Activated naive CD8-positive, alpha-beta T cell treated with anti-CD3 and anti-CD28 coated beads, Interleukin-2, amount 50 U/mL, for 24 hours (primary cell): ENCODE results near the gene PIEZO1.
"Not testable (repeated sequence)": the region's sequence is repeated elsewhere in the genome, so short reads cannot be mapped to it uniquely, and the experiment has no call there.

Experiments used
- ATAC-seq: fragments of 150-1000 bp; cut with Tn5 transposase; one replicate; pipeline ENCODE4 v1.10.0; 2021
- DNase-seq: peaks from one replicate; pipeline ENCODE4 v3.0.0; 2021
- H3K27ac Mint-ChIP-seq: one replicate; pipeline ENCODE4 v1.8.0; 2021; ENCODE audit warnings: mild to moderate bottlenecking, mixed read lengths
- H3K27me3 Mint-ChIP-seq: one replicate; pipeline ENCODE4 v1.8.0; 2021; ENCODE audit warnings: mixed read lengths
- H3K36me3 Mint-ChIP-seq: one replicate; pipeline ENCODE4 v1.8.0; 2021; ENCODE audit warnings: low read depth, mixed read lengths
- H3K4me1 Mint-ChIP-seq: one replicate; pipeline ENCODE4 v1.8.0; 2021; ENCODE audit warnings: mixed read lengths
- H3K4me3 Mint-ChIP-seq: one replicate; pipeline ENCODE4 v1.8.0; 2021; ENCODE audit warnings: mild to moderate bottlenecking, moderate library complexity, mixed read lengths
- H3K9me3 Mint-ChIP-seq: one replicate; pipeline ENCODE4 v1.8.0; 2021; ENCODE audit warnings: mixed read lengths

Gene PIEZO1

DNA sequence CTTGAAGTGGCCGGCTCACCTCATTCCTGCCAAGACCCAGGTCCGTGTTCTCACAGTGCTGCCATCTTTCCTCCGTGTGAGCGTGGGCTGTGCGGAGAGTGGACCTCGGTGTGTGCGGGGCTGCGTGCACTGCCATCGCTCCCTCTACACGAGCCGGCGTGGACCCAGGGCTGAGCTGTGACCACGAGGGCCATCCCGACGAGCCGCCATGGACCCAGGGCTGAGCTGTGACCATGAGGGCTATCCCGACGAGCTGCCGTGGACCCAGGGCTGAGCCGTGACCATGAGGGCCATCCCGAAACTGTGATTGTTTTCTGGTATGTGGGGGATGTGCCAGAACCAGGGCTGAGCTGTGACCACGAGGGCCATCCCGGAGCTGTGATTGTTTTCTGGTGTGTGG is 113.2 kb downstream of the PIEZO1 start:
- H3K27ac Mint-ChIP-seq: no peak overlapping the region
- DNase-seq (no peak), ATAC-seq (no peak)
- no peak overlapping the region for H3K4me3 Mint-ChIP-seq
- H3K9me3 Mint-ChIP-seq: no peaks in the 10 kb centered on the region
- no peaks in the 10 kb centered on the region for H3K27me3 Mint-ChIP-seq
- H3K36me3 Mint-ChIP-seq: peaks cover 7% of the 10 kb centered on the region
- H3K4me1 Mint-ChIP-seq: no peaks in the 10 kb centered on the region

DNA sequence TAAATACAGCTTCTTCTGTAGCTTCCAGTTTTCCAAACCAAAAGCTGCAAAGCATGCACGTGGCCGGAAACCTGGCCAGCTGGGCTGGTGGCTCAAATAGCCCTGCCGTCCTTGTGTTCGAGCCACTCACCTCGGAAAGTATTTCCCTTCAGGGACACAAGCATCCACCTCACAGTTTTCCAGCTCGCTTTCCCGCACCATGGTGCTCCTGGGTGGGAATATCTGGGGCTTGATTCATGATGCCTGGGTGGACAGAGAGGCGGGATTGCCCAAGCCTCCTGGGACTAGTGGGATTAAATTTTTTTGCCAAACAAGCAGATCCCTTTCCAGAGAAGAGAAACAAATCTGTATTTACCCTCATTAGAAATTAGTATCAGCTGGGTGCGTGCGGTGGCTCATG is 115.0 kb downstream of the PIEZO1 start:
- no peak for DNase-seq
- ATAC-seq: no peak
- Mint-ChIP-seq H3K36me3 (peaks cover 7% of the 10 kb centered on the region), H3K4me3 (no peak overlapping the region), H3K4me1 (no peaks in the 10 kb centered on the region), H3K27ac (no peak overlapping the region), H3K27me3 (no peaks in the 10 kb centered on the region), H3K9me3 (no peaks in the 10 kb centered on the region)

DNA sequence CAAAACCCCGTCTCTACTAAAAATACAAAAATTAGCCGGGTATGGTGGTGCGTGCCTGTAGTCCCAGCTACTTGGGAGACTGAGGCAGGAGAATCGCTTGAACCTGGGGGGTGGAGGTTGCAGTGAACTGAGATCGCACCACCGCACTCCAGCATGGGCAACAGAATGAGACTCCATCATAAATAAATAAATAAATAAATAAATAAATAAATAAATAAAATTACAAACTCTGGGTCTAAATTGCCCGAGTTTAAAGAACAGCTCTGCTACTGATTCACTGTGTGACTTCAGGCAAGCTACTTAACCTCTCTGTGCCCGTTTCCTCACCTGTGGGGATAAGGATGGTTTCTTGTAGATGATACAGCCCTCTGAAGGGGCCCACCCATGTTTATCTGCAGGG is 115.5 kb downstream of the PIEZO1 start:
- ATAC-seq, H3K4me1 Mint-ChIP-seq, H3K27ac Mint-ChIP-seq, H3K9me3 Mint-ChIP-seq, H3K27me3 Mint-ChIP-seq, H3K4me3 Mint-ChIP-seq, DNase-seq, H3K36me3 Mint-ChIP-seq: not testable (repeated sequence)

DNA sequence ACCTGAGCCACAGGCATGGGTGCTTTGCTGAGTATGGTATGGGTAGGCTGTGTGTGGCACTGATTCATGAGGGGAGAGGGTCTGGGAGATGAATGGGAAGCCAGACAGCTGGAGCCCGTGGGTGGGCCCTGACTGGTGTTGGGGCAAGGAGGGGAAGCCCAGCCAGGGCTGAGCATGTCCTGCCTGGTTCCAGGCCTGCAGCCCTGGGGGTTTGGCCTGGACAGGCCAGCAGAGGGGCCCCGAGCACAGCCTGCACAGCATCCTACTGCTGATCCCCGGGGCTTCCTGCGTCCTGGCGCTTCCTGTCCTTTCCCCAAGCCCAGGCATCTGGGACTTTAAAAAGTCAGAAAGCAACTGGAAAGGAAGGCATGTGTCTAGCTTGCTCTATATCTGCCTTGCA is 117.6 kb downstream of the PIEZO1 start:
- no peak overlapping the region for H3K27ac Mint-ChIP-seq
- H3K27me3 Mint-ChIP-seq: no peaks in the 10 kb centered on the region
- peaks cover 6% of the 10 kb centered on the region for H3K4me1 Mint-ChIP-seq
- no peaks in the 10 kb centered on the region for H3K9me3 Mint-ChIP-seq
- DNase-seq (no peak), ATAC-seq (no peak)
- H3K36me3 Mint-ChIP-seq: peaks cover 7% of the 10 kb centered on the region
- H3K4me3 Mint-ChIP-seq: no peak overlapping the region

DNA sequence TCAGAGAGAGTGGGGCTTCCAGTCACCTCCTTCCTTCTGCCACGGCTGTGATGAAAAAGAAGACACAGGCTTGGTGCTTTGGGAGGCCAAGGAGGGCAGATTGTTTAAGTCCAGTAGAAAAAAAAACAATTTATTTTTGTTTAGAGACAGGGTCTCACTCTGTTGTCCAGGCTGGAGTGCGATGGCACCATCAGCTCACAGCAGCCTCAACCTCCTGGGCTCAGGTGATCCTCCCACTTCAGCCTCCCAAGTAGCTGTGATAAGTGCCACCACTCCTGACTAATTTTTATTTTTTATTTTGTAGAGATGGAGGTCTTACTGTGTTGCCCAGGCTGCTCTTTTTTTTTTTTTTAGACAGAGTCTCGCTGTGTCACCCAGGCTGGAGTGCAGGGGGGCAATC is 119.5 kb downstream of the PIEZO1 start:
- DNase-seq (no peak), ATAC-seq (no peak)
- Mint-ChIP-seq H3K36me3 (peaks cover 7% of the 10 kb centered on the region), H3K9me3 (no peaks in the 10 kb centered on the region), H3K27ac (no peak overlapping the region), H3K27me3 (no peaks in the 10 kb centered on the region), H3K4me3 (no peak overlapping the region), H3K4me1 (peaks cover 17% of the 10 kb centered on the region)
